GM13976 (cell line): ENCODE results near the gene ANKH.

Experiments used
- DNase-seq: peaks from one replicate; pipeline ENCODE4 v3.0.0; 2012; ENCODE audit warnings: low spot score
- in situ Hi-C: fragments of 300-500 bp; cut with MboI; formaldehyde crosslinking; loops from one replicate; pipeline ENCODE4 v1.12.0; 2022; ENCODE audit warnings: low sequenced_read_pairs, mixed read lengths, inconsistent platforms; ENCODE audit not compliant: unreplicated experiment
- TF ChIP-seq, protein P1 (sequence below): IDR thresholded peaks from 2 replicates; pipeline ENCODE4 v1.5.1; 2012; ENCODE audit warnings: borderline replicate concordance, mild to moderate bottlenecking; ENCODE audit not compliant: insufficient read depth; ENCODE audit errors: extremely low read depth, missing control alignments, control extremely low read depth

ANKH gene

DNA sequence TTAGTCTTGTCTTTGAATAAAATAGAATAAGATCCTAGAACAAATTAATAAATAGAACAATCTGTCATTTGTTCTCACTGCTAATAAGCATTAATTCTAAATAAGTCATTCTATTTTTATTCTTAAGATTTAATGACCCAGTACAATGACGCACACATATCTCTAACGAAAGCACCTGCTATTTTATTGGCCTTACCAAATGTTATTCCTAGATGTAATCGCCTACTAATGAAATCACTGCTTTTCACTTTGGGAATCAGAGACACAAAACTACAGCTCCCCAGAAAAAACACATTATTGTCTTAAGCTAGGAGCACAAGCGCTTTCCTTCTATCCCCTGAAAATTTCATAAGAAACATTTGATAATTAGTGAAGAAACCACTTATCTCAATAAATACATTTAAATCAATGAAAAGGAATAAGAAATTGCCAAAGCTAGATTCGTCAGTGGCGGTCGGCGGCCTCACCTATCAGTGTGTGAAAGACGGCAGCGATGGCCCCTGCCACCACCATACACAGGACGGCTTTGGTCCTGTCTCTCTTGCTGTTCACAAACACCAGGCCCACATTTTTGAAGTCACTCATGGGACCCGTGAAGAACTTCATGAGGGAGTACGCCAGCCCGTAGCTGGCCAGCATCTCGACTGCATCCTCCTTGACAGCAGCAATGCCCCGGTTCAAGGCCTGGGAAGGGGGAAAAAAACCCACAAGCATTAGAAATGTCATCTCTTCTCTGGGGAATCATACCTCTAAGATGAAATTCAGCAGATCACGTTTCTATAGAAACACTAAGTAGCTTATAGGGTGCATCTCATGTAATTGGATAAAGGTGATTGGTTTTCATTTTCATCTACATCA is 102.8 kb downstream of the ANKH start:
- no peak for DNase-seq
- in situ Hi-C loops = no loop called here
- TF ChIP-seq, protein P1, sequence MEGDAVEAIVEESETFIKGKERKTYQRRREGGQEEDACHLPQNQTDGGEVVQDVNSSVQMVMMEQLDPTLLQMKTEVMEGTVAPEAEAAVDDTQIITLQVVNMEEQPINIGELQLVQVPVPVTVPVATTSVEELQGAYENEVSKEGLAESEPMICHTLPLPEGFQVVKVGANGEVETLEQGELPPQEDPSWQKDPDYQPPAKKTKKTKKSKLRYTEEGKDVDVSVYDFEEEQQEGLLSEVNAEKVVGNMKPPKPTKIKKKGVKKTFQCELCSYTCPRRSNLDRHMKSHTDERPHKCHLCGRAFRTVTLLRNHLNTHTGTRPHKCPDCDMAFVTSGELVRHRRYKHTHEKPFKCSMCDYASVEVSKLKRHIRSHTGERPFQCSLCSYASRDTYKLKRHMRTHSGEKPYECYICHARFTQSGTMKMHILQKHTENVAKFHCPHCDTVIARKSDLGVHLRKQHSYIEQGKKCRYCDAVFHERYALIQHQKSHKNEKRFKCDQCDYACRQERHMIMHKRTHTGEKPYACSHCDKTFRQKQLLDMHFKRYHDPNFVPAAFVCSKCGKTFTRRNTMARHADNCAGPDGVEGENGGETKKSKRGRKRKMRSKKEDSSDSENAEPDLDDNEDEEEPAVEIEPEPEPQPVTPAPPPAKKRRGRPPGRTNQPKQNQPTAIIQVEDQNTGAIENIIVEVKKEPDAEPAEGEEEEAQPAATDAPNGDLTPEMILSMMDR = no peak

DNA sequence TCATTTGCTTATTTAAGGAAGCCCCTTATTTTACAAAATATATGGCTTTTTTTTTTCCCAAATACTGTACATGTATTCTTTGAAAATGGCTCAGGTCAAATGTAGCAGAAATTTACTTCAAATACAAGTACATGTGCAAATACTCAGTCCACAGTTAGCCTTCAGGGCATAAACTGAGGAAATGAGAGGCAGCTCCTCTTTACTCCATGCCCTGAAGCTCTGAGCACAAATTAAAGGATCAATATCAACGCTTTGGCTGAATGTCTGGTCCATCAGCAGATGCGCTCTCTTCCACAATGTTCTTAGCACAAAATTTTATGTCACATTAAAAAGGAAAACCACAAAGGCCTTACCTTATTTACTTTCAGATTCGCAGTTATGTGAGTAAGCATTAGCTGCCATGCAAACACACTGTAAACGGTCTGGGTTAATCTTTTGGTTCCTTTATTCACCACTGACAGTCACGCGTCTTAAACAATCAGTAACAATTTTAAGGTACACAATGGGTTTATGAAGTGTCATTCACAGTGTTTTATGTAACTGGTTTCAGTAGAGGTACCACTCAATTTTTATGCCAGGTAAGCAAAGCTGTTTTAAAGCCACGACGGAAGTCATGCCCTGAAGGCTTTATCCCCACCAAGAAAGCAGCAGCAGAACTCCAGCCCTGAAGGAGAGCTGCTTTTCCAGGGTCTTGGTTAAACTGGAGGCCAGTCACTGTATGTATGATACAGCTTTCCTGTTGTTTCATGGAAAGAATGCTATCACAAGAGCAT is 103.7 kb downstream of the ANKH start:
- TF ChIP-seq, protein P1 = no peak
- no peak for DNase-seq
- in situ Hi-C loops = no loop called here

- TF ChIP-seq, protein P1 = no peak
- in situ Hi-C loops = no loop called here
These were observed 104.5 kb downstream of the ANKH start for GRCh38 chr5:14767053-14767452.

GRCh38 chr5:14766584-14766983 is 105.0 kb downstream of the ANKH start:
- TF ChIP-seq, protein P1 = no peak
- no peak for DNase-seq
- in situ Hi-C loops = no loop called here

More at GRCh38 chr5:14767053-14767452, 104.5 kb downstream of the ANKH start:
- DNase-seq = no peak

DNA sequence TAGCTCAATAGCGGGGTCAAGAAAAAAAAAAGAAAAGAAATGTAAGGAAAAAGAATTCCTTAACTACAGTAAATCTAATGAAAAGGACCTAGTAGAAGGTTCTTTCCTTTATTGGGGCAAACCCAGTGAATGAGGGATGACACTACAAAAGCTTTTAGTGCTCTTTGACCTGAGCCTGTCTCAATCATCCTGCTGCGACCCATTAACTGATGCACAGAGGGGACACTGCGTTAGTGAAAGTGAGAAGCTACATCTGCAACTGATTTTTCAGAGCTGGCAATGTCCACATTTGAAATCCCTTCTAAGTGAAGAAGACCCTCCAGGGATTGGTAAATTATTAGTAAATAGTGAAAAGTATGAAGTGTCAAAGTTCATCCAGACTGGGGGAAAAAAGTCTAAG is 106.0 kb downstream of the ANKH start:
- DNase-seq = no peak
- in situ Hi-C loops = no loop called here
- TF ChIP-seq, protein P1 = no peak

DNA sequence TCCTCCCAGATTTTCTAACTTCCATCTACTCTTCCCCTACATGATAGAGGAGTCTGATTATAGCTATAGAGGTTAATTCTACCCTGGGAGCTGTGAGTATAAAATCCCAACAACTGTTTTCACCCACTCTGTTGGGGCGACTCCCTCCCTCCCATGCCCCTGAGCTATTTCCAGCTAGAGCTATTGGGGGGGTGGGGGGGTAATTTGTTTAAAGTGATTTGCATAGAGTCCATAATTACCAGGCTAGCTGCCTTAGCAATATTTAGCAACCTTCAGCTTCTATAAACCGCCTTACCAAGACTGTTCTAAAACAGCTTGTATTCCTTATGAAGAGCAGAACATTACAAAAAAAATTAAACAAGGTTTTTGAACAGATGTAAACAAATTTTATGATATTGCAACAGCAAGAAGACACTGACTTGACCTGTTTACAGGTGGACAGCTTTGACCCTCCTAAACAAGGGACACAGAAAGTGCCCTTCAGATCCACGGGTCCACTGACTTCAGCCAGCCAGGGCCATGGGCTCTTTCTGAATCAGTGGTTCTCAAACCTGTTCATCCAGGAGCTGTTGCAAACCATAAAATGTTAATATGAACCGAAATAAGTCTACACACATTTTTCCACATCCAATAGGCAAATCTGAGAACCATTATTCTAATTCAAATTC is 108.9 kb downstream of the ANKH start:
- no peak for DNase-seq
- in situ Hi-C loops = no loop called here
- TF ChIP-seq, protein P1 = no peak
